Neural cell (in vitro differentiated cells): ENCODE measurements around the gene RPS23. TPM values are rescaled to one million over a fixed set of nuclear protein-coding genes. Genes with fewer than 3 reads are reported as not detected.
A peak's percentile ranks its signal among the peaks of the same experiment; 100 is the strongest.

Experiments
- EP300 ChIP-seq: fragments of 450-650 bp; conservative IDR thresholded peaks from 2 replicates; pipeline ENCODE4 v1.6.1; 2014; ENCODE audit warnings: antibody characterized with exemption, mild to moderate bottlenecking, moderate library complexity; ENCODE audit not compliant: poor library complexity, severe bottlenecking
- TAF1 ChIP-seq: IDR thresholded peaks from 2 replicates; pipeline ENCODE4 v1.6.1; 2012; ENCODE audit warnings: low read depth
- polyA plus RNA-seq: library from polyadenylated mRNA; depleted of rRNA; stranded (reverse); fragments of >200 nt; gene quantifications from 2 replicates; pipeline ENCODE4 v1.2.3, GENCODE V29; 2014
- small RNA-seq, 3 experiments: library from RNA; depleted of rRNA; stranded (forward); fragments of <200 nt; gene quantifications; one replicate each; pipeline ENCODE3, GENCODE V24; 2012

Gene RPS23
- polyA plus RNA-seq, 1 donor from 2014 or later: 2,396 TPM

GRCh38 chr5:82225525-82226172 lies 52.5 kb downstream of the RPS23 start (continued):
- TF ChIP-seq EP300: peak; percentile 31
- no peak for TF ChIP-seq TAF1

Small RNA genes lying within 50 kb of the gene (small RNA-seq; reads per million reads assigned to genes)
- 0 reads per million in 3 experiments for gene AC010598.1
